Chondrocyte (in vitro differentiated cells): ENCODE measurements around the gene TMEM116. TPM values are rescaled to one million over a fixed set of nuclear protein-coding genes. Genes with fewer than 3 reads are reported as not detected.
"Not testable (repeated sequence)": the region's sequence is repeated elsewhere in the genome, so short reads cannot be mapped to it uniquely, and the experiment has no call there.

ENCODE experiments used
- DNase-seq: peaks from one replicate; pipeline ENCODE4 v3.0.0; 2021; ENCODE audit warnings: mixed read lengths, low spot score
- H3K27ac Mint-ChIP-seq: one replicate; pipeline ENCODE4 v1.8.0; 2021; ENCODE audit warnings: mild to moderate bottlenecking, moderate library complexity, mixed read lengths; ENCODE audit not compliant: unreplicated experiment
- H3K27me3 Mint-ChIP-seq: 2 replicates; pipeline ENCODE4 v1.8.0; 2021; ENCODE audit warnings: low read depth, mixed read lengths
- H3K36me3 Mint-ChIP-seq: 2 replicates; pipeline ENCODE4 v1.8.0; 2021; ENCODE audit warnings: low read depth, mixed read lengths
- H3K4me1 Mint-ChIP-seq: 2 replicates; pipeline ENCODE4 v1.8.0; 2021; ENCODE audit warnings: low read depth, mild to moderate bottlenecking, mixed read lengths
- H3K4me3 Mint-ChIP-seq: one replicate; pipeline ENCODE4 v1.8.0; 2021; ENCODE audit warnings: mild to moderate bottlenecking, moderate library complexity, mixed read lengths; ENCODE audit not compliant: unreplicated experiment
- H3K9me3 Mint-ChIP-seq: 2 replicates; pipeline ENCODE4 v1.8.0; 2021; ENCODE audit warnings: low read depth, mixed read lengths
- CTCF ChIP-seq: fragments of 200-600 bp; sonication (generic); IDR thresholded peaks from 2 replicates; pipeline ENCODE4 v1.5.0; 2021; ENCODE audit warnings: antibody characterized with exemption, mild to moderate bottlenecking, moderate library complexity
- total RNA-seq: library from RNA; stranded (reverse); gene quantifications from 3 replicates; pipeline ENCODE4 v1.2.1, GENCODE V29; 2021

Gene TMEM116
- total RNA-seq, 1 donor from 2014 or later, result 8.4 TPM

GRCh38 chr12:112015938-112016337, 3.0 kb upstream of the TMEM116 start:
- H3K9me3 Mint-ChIP-seq, result peaks cover 2% of the 10 kb centered on the region
- TF ChIP-seq CTCF, result no peak
- no peaks in the 10 kb centered on the region for H3K27me3 Mint-ChIP-seq
- H3K36me3 Mint-ChIP-seq, result peaks cover 8% of the 10 kb centered on the region
- H3K4me1 Mint-ChIP-seq, result peaks cover 64% of the 10 kb centered on the region
- H3K27ac Mint-ChIP-seq, result peak overlapping the region; percentile 42
- no peak for DNase-seq
- H3K4me3 Mint-ChIP-seq, result no peak overlapping the region

- Mint-ChIP-seq H3K36me3 (peaks cover 8% of the 10 kb centered on the region), H3K27me3 (no peaks in the 10 kb centered on the region), H3K4me1 (peaks cover 48% of the 10 kb centered on the region), H3K4me3 (peak overlapping the region; percentile 96), H3K27ac (peak overlapping the region; percentile 99), H3K9me3 (peaks cover 2% of the 10 kb centered on the region)
- no peak for DNase-seq
- TF ChIP-seq CTCF, result peak; percentile 62
Measured at GRCh38 chr12:112013601-112014402, 837 bp upstream of the TMEM116 start.

- H3K27ac Mint-ChIP-seq, result peak overlapping the region; percentile 53
- peak overlapping the region; percentile 96 for H3K4me3 Mint-ChIP-seq
- peaks cover 2% of the 10 kb centered on the region for H3K9me3 Mint-ChIP-seq
- peaks cover 8% of the 10 kb centered on the region for H3K36me3 Mint-ChIP-seq
- H3K4me1 Mint-ChIP-seq, result peaks cover 34% of the 10 kb centered on the region
- no peaks in the 10 kb centered on the region for H3K27me3 Mint-ChIP-seq
- no peak for TF ChIP-seq CTCF
- DNase-seq, result no peak
Measured at GRCh38 chr12:112011685-112012084, 1.3 kb downstream of the TMEM116 start.

GRCh38 chr12:112010415-112011344, 2.3 kb downstream of the TMEM116 start:
- DNase-seq, result no peak
- Mint-ChIP-seq H3K36me3 (peaks cover 2% of the 10 kb centered on the region), H3K4me1 (peaks cover 37% of the 10 kb centered on the region), H3K27me3 (no peaks in the 10 kb centered on the region), H3K9me3 (no peaks in the 10 kb centered on the region), H3K4me3 (no peak overlapping the region), H3K27ac (no peak overlapping the region)
- TF ChIP-seq CTCF, result no peak

- not testable (repeated sequence) for H3K9me3 Mint-ChIP-seq, H3K27me3 Mint-ChIP-seq, H3K4me3 Mint-ChIP-seq, H3K27ac Mint-ChIP-seq, H3K36me3 Mint-ChIP-seq, DNase-seq
- peaks cover 34% of the 10 kb centered on the region for H3K4me1 Mint-ChIP-seq
Measured at GRCh38 chr12:112009596-112009995, 3.4 kb downstream of the TMEM116 start.
